Measurements from ENCODE around the gene KIAA0319L. TPM values are rescaled to one million over a fixed set of nuclear protein-coding genes. Genes with fewer than 3 reads are reported as not detected.

Gene KIAA0319L
- total RNA-seq, 4 donors from 2014 or later: 26.3 to 44.8 (median 38.9) TPM

DNA sequence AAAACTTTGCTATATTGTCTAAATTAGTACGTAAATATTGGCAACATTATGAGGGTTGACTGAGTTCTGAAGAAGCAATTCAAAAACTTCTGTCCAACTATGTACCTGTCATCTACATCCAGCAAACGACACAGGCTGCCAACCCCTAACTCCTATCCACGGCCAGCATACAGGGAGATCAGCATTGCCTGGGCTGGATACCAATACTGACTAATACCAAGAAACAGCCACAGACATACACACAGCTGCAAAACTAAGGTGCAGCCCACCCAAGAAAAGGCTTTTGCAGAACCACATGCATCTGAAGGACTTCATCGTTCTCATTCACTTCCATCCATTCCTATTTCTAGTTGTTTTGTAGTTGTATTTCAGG is 2.0 kb downstream of the KIAA0319L start:
- Histone ChIP-seq H3K27me3 (no peaks in the 10 kb centered on the region), H3K4me3 (no peak overlapping the region), H3K9me3 (no peaks in the 10 kb centered on the region), H3K36me3 (peaks cover 0 to 39% of the 10 kb centered on the region in 2 donors), H3K27ac (no peak overlapping the region), H3K4me1 (peaks cover 0 to 66% (median 27%) of the 10 kb centered on the region in 3 donors)
- TF ChIP-seq EP300 (IDR thresholded peaks at IDR 0.05) (no peak), POLR2A (IDR thresholded peaks at IDR 0.05) (no peak), POLR2AphosphoS5 (IDR thresholded peaks at IDR 0.05) (no peak)
- TF ChIP-seq, protein P1, sequence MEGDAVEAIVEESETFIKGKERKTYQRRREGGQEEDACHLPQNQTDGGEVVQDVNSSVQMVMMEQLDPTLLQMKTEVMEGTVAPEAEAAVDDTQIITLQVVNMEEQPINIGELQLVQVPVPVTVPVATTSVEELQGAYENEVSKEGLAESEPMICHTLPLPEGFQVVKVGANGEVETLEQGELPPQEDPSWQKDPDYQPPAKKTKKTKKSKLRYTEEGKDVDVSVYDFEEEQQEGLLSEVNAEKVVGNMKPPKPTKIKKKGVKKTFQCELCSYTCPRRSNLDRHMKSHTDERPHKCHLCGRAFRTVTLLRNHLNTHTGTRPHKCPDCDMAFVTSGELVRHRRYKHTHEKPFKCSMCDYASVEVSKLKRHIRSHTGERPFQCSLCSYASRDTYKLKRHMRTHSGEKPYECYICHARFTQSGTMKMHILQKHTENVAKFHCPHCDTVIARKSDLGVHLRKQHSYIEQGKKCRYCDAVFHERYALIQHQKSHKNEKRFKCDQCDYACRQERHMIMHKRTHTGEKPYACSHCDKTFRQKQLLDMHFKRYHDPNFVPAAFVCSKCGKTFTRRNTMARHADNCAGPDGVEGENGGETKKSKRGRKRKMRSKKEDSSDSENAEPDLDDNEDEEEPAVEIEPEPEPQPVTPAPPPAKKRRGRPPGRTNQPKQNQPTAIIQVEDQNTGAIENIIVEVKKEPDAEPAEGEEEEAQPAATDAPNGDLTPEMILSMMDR (IDR thresholded peaks at IDR 0.05): no peak
- no peak for ATAC-seq
- WGBS, 2 donors (ENCODE audit: low coverage in 1 of 2): 52 to 57% methylated on average over 1 to 4 of the region's 4 CpGs

DNA sequence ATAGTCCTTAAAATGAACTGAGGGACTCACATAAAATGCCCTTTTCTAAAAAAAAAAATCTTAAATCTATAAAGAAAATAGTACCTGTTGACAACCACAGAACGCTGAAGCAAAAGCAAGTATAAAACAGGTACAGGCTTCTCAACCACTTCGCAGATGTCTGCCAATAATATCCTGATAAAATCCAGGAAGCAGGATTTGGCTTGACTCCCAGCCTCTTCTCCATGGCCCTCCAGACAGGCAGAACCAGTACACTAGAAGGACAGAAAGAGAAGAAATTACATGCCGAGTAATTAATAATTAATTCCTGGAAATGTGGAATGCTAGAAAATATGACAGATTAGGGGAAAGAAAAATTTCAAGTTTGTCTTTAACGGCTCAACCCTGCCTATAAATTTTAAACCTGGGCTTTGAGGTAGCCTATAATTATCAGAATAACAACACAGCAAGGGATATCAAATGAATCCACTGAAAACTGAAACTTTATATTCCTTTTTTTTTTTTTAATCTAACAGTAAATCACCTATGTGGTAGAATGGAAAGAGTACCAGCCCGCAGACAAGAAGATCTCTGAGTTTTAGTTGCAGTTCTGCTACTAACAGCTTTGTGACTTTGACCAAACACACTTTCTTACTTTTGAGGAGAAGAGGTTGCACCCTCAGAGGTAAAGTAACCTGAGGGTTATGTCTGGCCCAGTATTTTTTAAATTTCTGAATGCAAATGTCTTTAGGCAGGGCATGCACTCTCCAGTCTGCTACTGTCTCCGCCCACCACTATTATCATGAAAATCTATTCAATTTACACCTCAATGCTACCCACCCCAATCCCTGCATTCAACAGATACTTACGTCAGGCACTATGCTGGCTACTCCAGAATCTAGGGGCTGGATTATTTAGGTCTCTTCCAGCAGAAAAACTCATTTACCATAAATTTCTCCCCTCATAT is 2.7 kb downstream of the KIAA0319L start:
- Histone ChIP-seq H3K9me3 (no peaks in the 10 kb centered on the region), H3K36me3 (peaks cover 0 to 45% of the 10 kb centered on the region in 2 donors), H3K4me3 (no peak overlapping the region), H3K27me3 (no peaks in the 10 kb centered on the region), H3K4me1 (peaks cover 0 to 60% (median 27%) of the 10 kb centered on the region in 3 donors), H3K27ac (no peak overlapping the region)
- WGBS, 2 donors (ENCODE audit: low coverage in 1 of 2): 45 to 53% methylated on average over 7 of the region's 7 CpGs
- TF ChIP-seq EP300 (IDR thresholded peaks at IDR 0.05) (no peak), POLR2AphosphoS5 (IDR thresholded peaks at IDR 0.05) (no peak), POLR2A (IDR thresholded peaks at IDR 0.05) (no peak)
- TF ChIP-seq, protein P1 (IDR thresholded peaks at IDR 0.05): no peak
- no peak for ATAC-seq

DNA sequence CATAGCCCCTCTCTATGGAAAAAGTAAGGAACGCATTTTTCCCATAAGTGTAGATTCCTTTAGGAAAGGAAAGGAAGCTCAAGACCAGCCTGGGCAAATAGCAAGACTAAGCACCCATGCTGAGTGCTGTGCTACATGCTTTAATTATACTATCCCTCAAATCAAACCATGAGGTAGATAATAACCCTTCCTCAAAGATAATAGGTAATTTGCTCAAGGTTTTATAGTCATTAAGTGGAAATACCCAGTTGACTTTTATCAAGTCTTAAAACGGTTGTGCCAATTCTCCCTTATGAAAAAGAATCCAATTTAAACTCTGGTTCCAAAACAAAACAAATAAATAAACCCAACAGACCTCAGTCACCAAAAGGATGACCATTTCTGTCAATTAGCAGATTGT is 3.4 kb downstream of the KIAA0319L start:
- no peaks in the 10 kb centered on the region for H3K9me3 ChIP-seq
- TF ChIP-seq EP300 (IDR thresholded peaks at IDR 0.05) (no peak), POLR2A (IDR thresholded peaks at IDR 0.05) (no peak)
- TF ChIP-seq, protein P1 (IDR thresholded peaks at IDR 0.05): no peak
- H3K36me3 ChIP-seq: peaks cover 0 to 52% of the 10 kb centered on the region in 2 donors
- peaks cover 0 to 58% (median 23%) of the 10 kb centered on the region in 3 donors for H3K4me1 ChIP-seq
- H3K27me3 ChIP-seq: no peaks in the 10 kb centered on the region
- no peak for ATAC-seq
- 66 to 73% methylated on average over 2 of the region's 2 CpGs for WGBS, 2 donors (ENCODE audit: low coverage in 1 of 2)
- H3K4me3 ChIP-seq: no peak overlapping the region
- no peak overlapping the region for H3K27ac ChIP-seq

DNA sequence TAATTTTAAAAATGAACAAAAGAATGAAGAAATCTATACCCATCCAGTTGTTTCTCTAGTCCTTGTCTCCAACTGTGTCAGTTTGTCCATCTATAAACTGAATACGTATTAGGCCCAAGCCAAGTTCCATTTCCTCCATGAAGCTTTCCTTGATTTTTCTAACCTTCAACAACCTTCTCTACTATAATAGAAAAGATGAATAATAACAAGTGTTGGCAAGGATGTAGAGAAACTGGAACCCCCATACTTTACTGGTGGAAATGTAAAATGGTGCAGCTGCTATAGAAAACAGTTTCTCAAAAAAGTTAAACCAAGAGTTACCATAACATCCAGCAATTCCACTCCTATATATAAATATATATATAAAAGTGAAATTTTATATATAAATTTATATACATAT is 10.6 kb downstream of the KIAA0319L start:
- TF ChIP-seq EP300 (IDR thresholded peaks at IDR 0.05) (no peak), POLR2AphosphoS5 (IDR thresholded peaks at IDR 0.05) (no peak), POLR2A (IDR thresholded peaks at IDR 0.05) (no peak)
- TF ChIP-seq, protein P1 (IDR thresholded peaks at IDR 0.05): no peak
- no peak overlapping the region for H3K4me3 ChIP-seq
- WGBS, 2 donors (ENCODE audit: low coverage in 1 of 2): 90 to 100% methylated on average over 1 of the region's 1 CpG
- H3K9me3 ChIP-seq: no peaks in the 10 kb centered on the region
- peaks cover 0 to 34% (median 5%) of the 10 kb centered on the region in 3 donors for H3K4me1 ChIP-seq
- H3K36me3 ChIP-seq: peaks cover 0 to 43% of the 10 kb centered on the region in 2 donors
- ATAC-seq: no peak
- H3K27me3 ChIP-seq: no peaks in the 10 kb centered on the region
- H3K27ac ChIP-seq: no peak overlapping the region

DNA sequence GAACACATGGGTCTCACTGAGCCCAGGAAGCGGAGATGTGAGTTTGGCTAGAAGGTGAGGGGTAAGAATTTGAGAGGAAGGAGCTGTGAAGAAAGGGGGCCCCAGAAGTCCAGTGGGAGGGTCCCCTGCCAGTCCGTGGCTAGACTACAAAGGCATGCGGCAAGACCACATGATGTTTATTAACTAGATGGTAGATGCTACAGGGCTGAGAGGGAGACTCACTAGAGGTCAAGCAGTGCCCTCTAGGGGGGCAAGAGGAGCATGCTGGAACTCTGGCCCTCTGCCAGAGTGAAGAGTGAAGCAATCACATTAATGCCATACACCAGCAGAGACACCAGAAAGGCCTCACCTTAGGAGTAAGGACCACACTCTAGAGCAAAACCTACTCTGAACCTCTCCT is 12.2 kb downstream of the KIAA0319L start:
- Histone ChIP-seq H3K4me1 (peaks cover 5 to 49% (median 11%) of the 10 kb centered on the region in 3 donors), H3K36me3 (peaks cover 0 to 29% of the 10 kb centered on the region in 2 donors), H3K27ac (no peak overlapping the region), H3K27me3 (no peaks in the 10 kb centered on the region), H3K9me3 (no peaks in the 10 kb centered on the region), H3K4me3 (no peak overlapping the region)
- 80 to 83% methylated on average over 2 of the region's 3 CpGs for WGBS, 2 donors (ENCODE audit: low coverage in 1 of 2)
- peak; percentile 36 for ATAC-seq
- TF ChIP-seq, protein P1 (IDR thresholded peaks at IDR 0.05): peak in 1 of 4 experiments; percentile 39
- no peak for TF ChIP-seq POLR2A (IDR thresholded peaks at IDR 0.05)
